HCT116 (cell line): ENCODE data around the gene INPP5B. TPM values are rescaled to one million over a fixed set of nuclear protein-coding genes. Genes with fewer than 3 reads are reported as not detected.

Experiments used
- ATAC-seq: fragments of 200-7000 bp; cut with Tn5 transposase; 2 replicates; pipeline ENCODE4 v1.9.1; 2020; ENCODE audit warnings: mild to moderate bottlenecking, moderate library complexity
- BruUV-seq: library from RNA; stranded (reverse); fragments of 400-500 nt; replicated peaks from 2 replicates; lab custom pipeline; 2021; lab: Mats Ljungman, UMichigan
- CTCF ChIA-PET: fragments of 300-600 bp; sonication (Branson Sonifier 250); formaldehyde crosslinking; loops from one replicate; lab custom pipeline; 2021; ENCODE audit warnings: antibody characterized with exemption; lab: Charles Lee
- POLR2A ChIA-PET: fragments of 300-600, 350-600 bp; sonication (Branson Sonifier 250); formaldehyde crosslinking; loops from one replicate; lab custom pipeline; 2021; ENCODE audit warnings: antibody characterized with exemption; lab: Charles Lee
- RAD21 ChIA-PET, 2 experiments: fragments of 300-600 bp; sonication (Branson Sonifier 250); formaldehyde crosslinking; loops; one replicate each; lab custom pipeline; 2023; ENCODE audit warnings: low total read pairs in 2 of 2; ENCODE audit not compliant: uncharacterized antibody in 2 of 2, unreplicated experiment in 2 of 2, low non-redundant PET in 1 of 2; lab: Charles Lee
- DNase-seq: peaks from one replicate; pipeline ENCODE4 v3.0.0-alpha.2; 2010; ENCODE audit warnings: low read depth, low spot score
- H2AFZ ChIP-seq: fragments of 200-600 bp; shearing (Covaris generic), sonication (generic); 2 replicates; pipeline ENCODE4 v1.6.1; 2017; ENCODE audit warnings: low read depth, mixed run types, mixed read lengths, antibody characterized with exemption, low read length; ENCODE audit not compliant: poor library complexity, severe bottlenecking
- H3K27ac ChIP-seq: 2 replicates; pipeline ENCODE4 v1.5.1; 2012; ENCODE audit warnings: low read depth, low read length
- H3K27me3 ChIP-seq: fragments of 200-600 bp; sonication (generic); 2 replicates; pipeline ENCODE4 v1.6.1; 2016; ENCODE audit warnings: mixed run types, low read length, mixed read lengths; ENCODE audit not compliant: insufficient read depth
- H3K36me3 ChIP-seq, 2 experiments: fragments of 200-500 bp in 1 of 2; fragments of 200-600 bp in 1 of 2; sonication (Bioruptor generic) in 1 of 2; sonication (generic) in 1 of 2; 2 replicates each; pipeline versions ENCODE4 v1.5.1 to v1.6.1; 2014 to 2016; ENCODE audit warnings: low read length in 2 of 2, inconsistent platforms in 1 of 2, mixed read lengths in 1 of 2, mixed run types in 1 of 2; ENCODE audit not compliant: insufficient read depth in 2 of 2, control insufficient read depth in 1 of 2
- H3K4me1 ChIP-seq, 2 experiments: fragments of 200-600 bp in 1 of 2; sonication (generic) in 1 of 2; 2 replicates each; pipeline versions ENCODE4 v1.5.1 to v1.6.1; 2012 to 2017; ENCODE audit warnings: low read length in 2 of 2, inconsistent platforms in 1 of 2, mild to moderate bottlenecking in 1 of 2, mixed read lengths in 1 of 2, mixed run types in 1 of 2, moderate library complexity in 1 of 2; ENCODE audit not compliant: insufficient read depth in 2 of 2, control insufficient read depth in 1 of 2
- H3K4me2 ChIP-seq: fragments of 200-600 bp; sonication (generic); 2 replicates; pipeline ENCODE4 v1.6.1; 2017; ENCODE audit warnings: mixed run types, low read length, mixed read lengths
- H3K4me3 ChIP-seq, 2 experiments: fragments of 200-600 bp in 1 of 2; sonication (generic) in 1 of 2; replicated peaks in 1 of 2; 2 replicates each; pipeline ENCODE4 v1.5.1; 2011 to 2016; ENCODE audit warnings: low read length in 2 of 2, control low read depth in 1 of 2, low read depth in 1 of 2, mild to moderate bottlenecking in 1 of 2, mixed read lengths in 1 of 2, mixed run types in 1 of 2
- H3K79me2 ChIP-seq: fragments of 200-600 bp; sonication (generic); 2 replicates; pipeline ENCODE4 v1.6.1; 2017; ENCODE audit warnings: mild to moderate bottlenecking, mixed run types, low read length, moderate library complexity, mixed read lengths; ENCODE audit not compliant: insufficient read depth
- H3K9ac ChIP-seq: fragments of 200-600 bp; sonication (generic); 2 replicates; pipeline ENCODE4 v1.6.1; 2016; ENCODE audit warnings: low read length, mixed read lengths
- H3K9me2 ChIP-seq: fragments of 200-600 bp; sonication (generic), shearing (Covaris generic); 2 replicates; pipeline ENCODE4 v1.6.1; 2017; ENCODE audit warnings: mixed run types, mild to moderate bottlenecking, moderate library complexity; ENCODE audit not compliant: insufficient read depth
- H3K9me3 ChIP-seq, 2 experiments: fragments of 200-500 bp in 1 of 2; fragments of 200-600 bp in 1 of 2; sonication (Bioruptor generic) in 1 of 2; sonication (generic) in 1 of 2; 2 replicates each; pipeline ENCODE4 v1.6.1; 2014 to 2017; ENCODE audit warnings: low read length in 2 of 2, mixed read lengths in 2 of 2, inconsistent platforms in 1 of 2, low read depth in 1 of 2, mild to moderate bottlenecking in 1 of 2, mixed run types in 1 of 2, moderate library complexity in 1 of 2; ENCODE audit not compliant: control insufficient read depth in 1 of 2, insufficient read depth in 1 of 2
- H4K20me1 ChIP-seq: fragments of 200-600 bp; sonication (generic), shearing (Covaris generic); 2 replicates; pipeline ENCODE4 v1.6.1; 2017; ENCODE audit warnings: mixed run types, mild to moderate bottlenecking, moderate library complexity; ENCODE audit not compliant: insufficient read depth
- ATF3 ChIP-seq: IDR thresholded peaks from 2 replicates; pipeline ENCODE4 v1.6.1; 2012
- CBX3 ChIP-seq: IDR thresholded peaks from 2 replicates; pipeline ENCODE4 v1.6.1; 2012; ENCODE audit warnings: low read depth
- CTCF ChIP-seq, 3 experiments: fragments of 200-600 bp in 1 of 3; sonication (generic) in 1 of 3; IDR thresholded peaks in 2 of 3; conservative IDR thresholded peaks in 1 of 3; 2 replicates each; pipeline ENCODE4 v1.5.1; 2012 to 2017; ENCODE audit warnings: low read depth in 2 of 3, low read length in 2 of 3, antibody characterized with exemption in 1 of 3, borderline replicate concordance in 1 of 3, control low read depth in 1 of 3, mild to moderate bottlenecking in 1 of 3, mixed read lengths in 1 of 3, mixed run types in 1 of 3, moderate library complexity in 1 of 3; ENCODE audit not compliant: insufficient read depth in 1 of 3
- ELF1 ChIP-seq: IDR thresholded peaks from 2 replicates; pipeline ENCODE4 v1.6.1; 2012; ENCODE audit warnings: low read depth, borderline replicate concordance
- JUND ChIP-seq: IDR thresholded peaks from 2 replicates; pipeline ENCODE4 v1.6.1; 2012
- MAX ChIP-seq: IDR thresholded peaks from 2 replicates; pipeline ENCODE4 v1.6.1; 2012
- POLR2A ChIP-seq: IDR thresholded peaks from 2 replicates; pipeline ENCODE4 v1.7.0; 2011; ENCODE audit warnings: borderline replicate concordance; ENCODE audit not compliant: insufficient read depth, insufficient read length; ENCODE audit errors: extremely low read depth
- POLR2AphosphoS5 ChIP-seq: IDR thresholded peaks from 2 replicates; pipeline ENCODE4 v1.6.1; 2011; ENCODE audit warnings: mild to moderate bottlenecking, low read depth, low read length, moderate library complexity
- RAD21 ChIP-seq: IDR thresholded peaks from 2 replicates; pipeline ENCODE4 v1.6.1; 2012; ENCODE audit warnings: low read depth, mild to moderate bottlenecking
- SP1 ChIP-seq: IDR thresholded peaks from 2 replicates; pipeline ENCODE4 v1.6.1; 2012; ENCODE audit warnings: low read depth
- ZBTB33 ChIP-seq: IDR thresholded peaks from 2 replicates; pipeline ENCODE4 v1.6.1; 2011; ENCODE audit warnings: mild to moderate bottlenecking, low read length, moderate library complexity; ENCODE audit not compliant: insufficient replicate concordance; ENCODE audit errors: extremely low read depth
- ZNF274 ChIP-seq: fragments of 200-500 bp; sonication (Bioruptor generic); IDR thresholded peaks from 2 replicates; pipeline ENCODE4 v1.6.1; 2014; ENCODE audit warnings: mild to moderate bottlenecking, low read depth, low read length, inconsistent platforms
- intact Hi-C: fragments of 100-400 bp; cut with micrococcal nuclease; formaldehyde crosslinking; loops from 2 replicates; pipeline ENCODE4 v1.10.0; 2022
- total RNA-seq: library from RNA; stranded (reverse); gene quantifications from one replicate; pipeline ENCODE4 v1.2.1, GENCODE V29; 2021; ENCODE audit not compliant: unreplicated experiment

Gene INPP5B
- total RNA-seq, 1 experiment from 2014 or later: 20.8 TPM

GRCh38 chr1:37839676-37840075 is 107.2 kb downstream of the INPP5B start:
- no peaks in the 10 kb centered on the region for H4K20me1 ChIP-seq
- RAD21 ChIA-PET: no interaction called here
- CTCF ChIA-PET: no interaction called here
- no peak overlapping the region for H3K4me2 ChIP-seq
- ATAC-seq (no peak), DNase-seq (no peak)
- H3K9me2 ChIP-seq: no peaks in the 10 kb centered on the region
- peaks cover 32% of the 10 kb centered on the region for H3K79me2 ChIP-seq
- no peaks in the 10 kb centered on the region for H3K9me3 ChIP-seq
- intact Hi-C loops: no loop called here
- BruUV-seq: no TSS peak
- no peaks in the 10 kb centered on the region for H3K27me3 ChIP-seq
- POLR2A ChIA-PET: no interaction called here
- no peak overlapping the region for H2AFZ ChIP-seq
- TF ChIP-seq ZNF274 (no peak), ATF3 (no peak), CBX3 (no peak), POLR2AphosphoS5 (no peak), ZBTB33 (no peak), MAX (no peak), ELF1 (no peak), JUND (no peak), POLR2A (no peak), RAD21 (no peak), SP1 (no peak), CTCF (IDR thresholded peaks at IDR 0.05 in 2 of 3, conservative IDR thresholded peaks at IDR 0.05 in 1 of 3; ENCODE audit: borderline replicate concordance in 1 of 3, insufficient read depth in 1 of 3, low read depth in 2 of 3, low read length in 2 of 3) (no peak)
- H3K4me3 ChIP-seq: no peak overlapping the region
- H3K36me3 ChIP-seq: peaks cover 27 to 28% of the 10 kb centered on the region in 2 experiments; a peak in 3 of 4 replicates
- H3K4me1 ChIP-seq: no peaks in the 10 kb centered on the region
- H3K9ac ChIP-seq: no peak overlapping the region
- no peak overlapping the region for H3K27ac ChIP-seq
